A549 treated with CORT108297 at 1 μM for 4 hours (cell line): ENCODE measurements around the gene ALX1. TPM values are rescaled to one million over a fixed set of nuclear protein-coding genes. Genes with fewer than 3 reads are reported as not detected.

Experiments used
- total RNA-seq: library from RNA; stranded (reverse); fragments of 200-300 nt; extraction: Qiagen RNA extraction; gene quantifications from 5 replicates; pipeline ENCODE4 v1.2.3, GENCODE V29; 2022

ALX1 gene
- total RNA-seq = 5.0 to 6.7 TPM (median 5.9 TPM) in 5 replicates

DNA sequence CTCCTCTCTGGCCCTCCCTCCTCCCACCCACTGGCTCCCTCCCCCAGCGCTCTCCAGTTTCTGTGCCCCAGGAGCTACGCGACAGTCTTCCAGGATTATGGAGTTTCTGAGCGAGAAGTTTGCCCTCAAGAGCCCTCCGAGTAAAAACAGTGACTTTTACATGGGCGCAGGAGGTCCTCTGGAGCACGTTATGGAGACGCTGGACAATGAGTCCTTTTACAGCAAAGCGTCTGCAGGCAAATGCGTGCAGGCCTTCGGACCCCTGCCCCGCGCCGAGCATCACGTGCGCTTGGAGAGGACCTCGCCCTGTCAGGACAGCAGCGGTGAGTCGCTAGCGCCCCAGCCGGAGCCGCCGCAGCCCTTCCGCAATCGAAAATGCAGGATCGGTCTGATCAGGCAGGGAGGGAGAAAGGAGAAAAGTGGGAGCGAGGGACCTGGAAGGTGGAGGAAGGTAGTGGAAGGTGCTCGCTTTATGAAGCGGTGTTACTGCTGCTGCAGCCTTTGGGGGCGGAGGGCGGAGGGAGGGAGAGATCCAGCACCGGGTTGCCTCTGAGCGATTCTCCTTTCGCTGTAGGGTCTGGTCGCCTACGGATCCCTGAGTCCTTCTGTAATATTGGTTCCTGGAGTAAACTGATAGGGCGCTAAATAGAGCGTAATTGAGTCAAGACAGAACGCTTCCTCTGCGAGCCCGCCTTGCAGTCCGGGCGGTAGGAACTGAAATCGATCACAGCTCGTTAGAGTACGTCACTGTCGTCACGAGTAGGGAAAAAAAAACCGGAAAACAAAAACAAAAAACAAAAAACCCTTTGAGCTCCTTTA is at the start of gene ALX1:
Gene ALX1, plus strand, starts transcription at position 56 of the 819 bp plus-strand sequence. Its CDS starts 42 bp downstream, at position 98.

Other genes starting within 250 kb of the ALX1 start
- not detected in 5 replicates for gene TSPAN19, start 243.9 kb upstream of the ALX1 start, total RNA-seq
- 0.73 to 1.4 TPM (median 0.89 TPM) in 5 replicates for gene LRRIQ1, start 243.9 kb upstream of the ALX1 start, total RNA-seq